IMR-90 (cell line): ENCODE results near the gene STAC2.

ENCODE experiments used
- BHLHE40 ChIP-seq: fragments of 150-350 bp; IDR thresholded peaks from 2 replicates; pipeline ENCODE4 v1.6.1; 2016; ENCODE audit warnings: mild to moderate bottlenecking, low read depth, low read length
- CEBPB ChIP-seq: IDR thresholded peaks from 2 replicates; pipeline ENCODE4 v1.6.1; 2012; ENCODE audit warnings: low read depth, low read length, improper control_type of control experiment
- CTCF ChIP-seq: conservative IDR thresholded peaks from 2 replicates; pipeline ENCODE4 v1.5.1; 2012; ENCODE audit warnings: mild to moderate bottlenecking, low read depth, low read length, improper control_type of control experiment
- ELK1 ChIP-seq: fragments of 150-350 bp; IDR thresholded peaks from 2 replicates; pipeline ENCODE4 v1.6.1; 2016; ENCODE audit warnings: low read depth, mild to moderate bottlenecking, low read length, moderate library complexity, borderline replicate concordance
- FOS ChIP-seq: fragments of 150-350 bp; IDR thresholded peaks from 2 replicates; pipeline ENCODE4 v1.6.1; 2016; ENCODE audit warnings: low read depth, low read length
- MAFK ChIP-seq: IDR thresholded peaks from 2 replicates; pipeline ENCODE4 v1.6.1; 2012; ENCODE audit warnings: low read depth, low read length, improper control_type of control experiment
- MAZ ChIP-seq: IDR thresholded peaks from 2 replicates; pipeline ENCODE4 v1.6.1; 2012; ENCODE audit warnings: low read depth, mild to moderate bottlenecking, low read length, improper control_type of control experiment, moderate library complexity, borderline replicate concordance
- MXI1 ChIP-seq: IDR thresholded peaks from 2 replicates; pipeline ENCODE4 v1.6.1; 2012; ENCODE audit warnings: low read depth, mild to moderate bottlenecking, low read length, moderate library complexity, borderline replicate concordance
- POLR2A ChIP-seq: IDR thresholded peaks from 2 replicates; pipeline ENCODE4 v1.6.1; 2012; ENCODE audit warnings: mild to moderate bottlenecking, low read depth, low read length
- RAD21 ChIP-seq: IDR thresholded peaks from 2 replicates; pipeline ENCODE4 v1.6.1; 2012; ENCODE audit warnings: low read length, improper control_type of control experiment
- RCOR1 ChIP-seq: IDR thresholded peaks from 2 replicates; pipeline ENCODE4 v1.6.1; 2012; ENCODE audit warnings: mild to moderate bottlenecking, low read length, improper control_type of control experiment; ENCODE audit not compliant: insufficient replicate concordance
- SMC3 ChIP-seq: fragments of 150-350 bp; IDR thresholded peaks from 2 replicates; pipeline ENCODE4 v1.6.1; 2016; ENCODE audit warnings: low read depth, mild to moderate bottlenecking, antibody characterized with exemption, low read length, moderate library complexity
- USF2 ChIP-seq: fragments of 150-350 bp; IDR thresholded peaks from 2 replicates; pipeline ENCODE4 v1.6.1; 2017; ENCODE audit warnings: mild to moderate bottlenecking, antibody characterized with exemption, low read length, low read depth

GRCh38 chr17:39238311-39238972 lies 12.7 kb upstream of the STAC2 start:
- no peak for TF ChIP-seq MXI1
- no peak for TF ChIP-seq CTCF
- no peak for TF ChIP-seq USF2
- TF ChIP-seq POLR2A = no peak
- no peak for TF ChIP-seq RAD21
- TF ChIP-seq MAFK = no peak
- no peak for TF ChIP-seq ELK1
- TF ChIP-seq SMC3 = no peak
- no peak for TF ChIP-seq RCOR1
- no peak for TF ChIP-seq FOS
- no peak for TF ChIP-seq BHLHE40
- no peak for TF ChIP-seq CEBPB
- no peak for TF ChIP-seq MAZ
